H1 (cell line): ENCODE data around the gene SMIM41. TPM values are rescaled to one million over a fixed set of nuclear protein-coding genes. Genes with fewer than 3 reads are reported as not detected.

Experiments
- CTBP2 ChIP-seq: IDR thresholded peaks from 2 replicates; pipeline ENCODE4 v1.7.0; 2011; ENCODE audit warnings: borderline replicate concordance, mild to moderate bottlenecking, moderate library complexity, mixed read lengths, low read length; ENCODE audit not compliant: insufficient read depth, insufficient read length
- CTCF ChIP-seq, 3 experiments: IDR thresholded peaks; 1 replicate in 2 of 3; 2 replicates in 1 of 3; pipeline versions ENCODE4 v1.5.1 to v1.6.1; 2011; ENCODE audit warnings: low read length in 3 of 3, mild to moderate bottlenecking in 3 of 3, inconsistent platforms in 2 of 3, low read depth in 1 of 3, moderate library complexity in 1 of 3; ENCODE audit not compliant: insufficient read depth in 1 of 3; ENCODE audit errors: control extremely low read depth in 1 of 3
- E2F6 ChIP-seq: IDR thresholded peaks from 2 replicates; pipeline ENCODE4 v1.6.1; 2012; ENCODE audit warnings: inconsistent platforms
- EGR1 ChIP-seq: IDR thresholded peaks from 2 replicates; pipeline ENCODE4 v1.6.1; 2011; ENCODE audit warnings: low read depth, low read length, borderline replicate concordance
- EZH2 ChIP-seq: fragments of 200-600 bp; sonication (generic); IDR thresholded peaks from 2 replicates; pipeline ENCODE4 v1.7.1; 2012; ENCODE audit warnings: low read depth, mild to moderate bottlenecking, moderate library complexity, low read length, inconsistent platforms; ENCODE audit not compliant: severe bottlenecking
- HDAC6 ChIP-seq: IDR thresholded peaks from one replicate; pipeline ENCODE4 v1.7.1; 2012; ENCODE audit warnings: low read depth, mild to moderate bottlenecking, inconsistent platforms, low read length, moderate library complexity
- KDM1A ChIP-seq: fragments of 200-600, 300-600 bp; sonication (generic); IDR thresholded peaks from 2 replicates; pipeline ENCODE4 v1.7.1; 2016; ENCODE audit warnings: mild to moderate bottlenecking, low read length, borderline replicate concordance
- KDM4A ChIP-seq: IDR thresholded peaks from one replicate; pipeline ENCODE4 v1.7.1; 2012; ENCODE audit warnings: low read depth, mild to moderate bottlenecking, moderate library complexity, low read length, inconsistent platforms; ENCODE audit not compliant: severe bottlenecking
- MAX ChIP-seq: IDR thresholded peaks from 2 replicates; pipeline ENCODE4 v1.6.1; 2012; ENCODE audit warnings: inconsistent platforms
- NRF1 ChIP-seq: IDR thresholded peaks from 2 replicates; pipeline ENCODE4 v1.6.1; 2011; ENCODE audit warnings: mild to moderate bottlenecking, low read depth, low read length, improper control_type of control experiment
- POU5F1 ChIP-seq: IDR thresholded peaks from 2 replicates; pipeline ENCODE4 v1.6.1; 2011; ENCODE audit warnings: low read depth, mild to moderate bottlenecking, low read length, moderate library complexity
- RXRA ChIP-seq: IDR thresholded peaks from 2 replicates; pipeline ENCODE4 v1.6.1; 2011; ENCODE audit warnings: low read depth, mild to moderate bottlenecking, low read length, moderate library complexity; ENCODE audit not compliant: insufficient read depth
- SIX5 ChIP-seq: IDR thresholded peaks from 2 replicates; pipeline ENCODE4 v1.6.1; 2011; ENCODE audit warnings: mild to moderate bottlenecking, low read depth, low read length
- SP1 ChIP-seq: IDR thresholded peaks from 2 replicates; pipeline ENCODE4 v1.6.1; 2011; ENCODE audit warnings: low read depth, low read length
- SUZ12 ChIP-seq: fragments of 200-600 bp; sonication (generic); IDR thresholded peaks from 2 replicates; pipeline ENCODE4 v1.6.1; 2012; ENCODE audit warnings: mild to moderate bottlenecking, inconsistent platforms, low read length, moderate library complexity, mixed read lengths
- TAF1 ChIP-seq: IDR thresholded peaks from 2 replicates; pipeline ENCODE4 v1.6.1; 2011; ENCODE audit warnings: mild to moderate bottlenecking, low read depth, low read length
- TBP ChIP-seq: IDR thresholded peaks from 2 replicates; pipeline ENCODE4 v1.6.1; 2011; ENCODE audit warnings: low read depth, low read length, improper control_type of control experiment
- USF2 ChIP-seq: IDR thresholded peaks from 2 replicates; pipeline ENCODE4 v1.6.1; 2011; ENCODE audit warnings: low read length, improper control_type of control experiment
- YY1 ChIP-seq: IDR thresholded peaks from 2 replicates; pipeline ENCODE4 v1.6.1; 2011; ENCODE audit warnings: low read depth, mild to moderate bottlenecking, low read length
- polyA plus RNA-seq, 7 experiments: library from polyadenylated mRNA; depleted of rRNA in 3 of 7; stranded (reverse) in 5 of 7; unstranded in 2 of 7; fragments of >200 nt in 5 of 7; fragments of 200-250 nt in 2 of 7; gene quantifications; 1 replicate in 5 of 7; 2 replicates in 1 of 7; 4 replicates in 1 of 7; pipeline versions ENCODE4 v1.2.1 to v1.2.3, GENCODE V29; 2011 to 2013; ENCODE audit warnings: missing spikeins in 2 of 7, mixed read lengths in 2 of 7
- total RNA-seq: library from RNA; stranded (reverse); fragmentation: NEBNext Ultra II Directional; extraction: Animal tissue kit (Norgen Biotek cat#: 25700); gene quantifications from 2 replicates; pipeline ENCODE4 v1.2.1, GENCODE V29; 2021

SMIM41 gene
- total and polyA plus RNA-seq, 2 of the 8 experiments (the other 6 are each of a cell fraction or from before 2014, with no cell fraction given): 0.28 to 0.98 TPM

- TF ChIP-seq TBP (no peak), RXRA (no peak), E2F6 (peak; percentile 35; the same call in 1 of the 2 replicates), KDM4A (no peak), SP1 (no peak), CTCF (IDR thresholded peaks at IDR 0.05; ENCODE audit: control extremely low read depth in 1 of 3, insufficient read depth in 1 of 3, low read depth in 1 of 3, low read length in 3 of 3) (peak; percentile 85 to 90 (median 89)), USF2 (no peak), EZH2 (no peak), TAF1 (no peak; the same call in 1 of the 2 replicates), SIX5 (no peak), YY1 (no peak; the same call in 1 of the 2 replicates), MAX (peak; percentile 45), EGR1 (peak; percentile 36; the same call in 1 of the 2 replicates), POU5F1 (no peak), HDAC6 (no peak), CTBP2 (no peak), NRF1 (no peak), SUZ12 (no peak), KDM1A (no peak)
These were observed 40.1 kb downstream of the SMIM41 start (continued) for GRCh38 chr12:52119398-52120254.
